Measurements from ENCODE around the gene MTHFD1.

GRCh38 chr14:64434528-64434927, 46.4 kb downstream of the MTHFD1 start:
- no peak for TF ChIP-seq CTCF (IDR thresholded peaks at IDR 0.05)
- no peak for TF ChIP-seq POLR2A (IDR thresholded peaks at IDR 0.05)

All from gastroesophageal sphincter (tissue), 3 donors.